GM04503 (cell line): ENCODE data around the gene FAM187B.
A peak's percentile ranks its signal among the peaks of the same experiment; 100 is the strongest.

Experiments used
- DNase-seq: peaks from one replicate; pipeline ENCODE4 v3.0.0-alpha.2; 2012; ENCODE audit warnings: low read depth

The FAM187B gene

DNA sequence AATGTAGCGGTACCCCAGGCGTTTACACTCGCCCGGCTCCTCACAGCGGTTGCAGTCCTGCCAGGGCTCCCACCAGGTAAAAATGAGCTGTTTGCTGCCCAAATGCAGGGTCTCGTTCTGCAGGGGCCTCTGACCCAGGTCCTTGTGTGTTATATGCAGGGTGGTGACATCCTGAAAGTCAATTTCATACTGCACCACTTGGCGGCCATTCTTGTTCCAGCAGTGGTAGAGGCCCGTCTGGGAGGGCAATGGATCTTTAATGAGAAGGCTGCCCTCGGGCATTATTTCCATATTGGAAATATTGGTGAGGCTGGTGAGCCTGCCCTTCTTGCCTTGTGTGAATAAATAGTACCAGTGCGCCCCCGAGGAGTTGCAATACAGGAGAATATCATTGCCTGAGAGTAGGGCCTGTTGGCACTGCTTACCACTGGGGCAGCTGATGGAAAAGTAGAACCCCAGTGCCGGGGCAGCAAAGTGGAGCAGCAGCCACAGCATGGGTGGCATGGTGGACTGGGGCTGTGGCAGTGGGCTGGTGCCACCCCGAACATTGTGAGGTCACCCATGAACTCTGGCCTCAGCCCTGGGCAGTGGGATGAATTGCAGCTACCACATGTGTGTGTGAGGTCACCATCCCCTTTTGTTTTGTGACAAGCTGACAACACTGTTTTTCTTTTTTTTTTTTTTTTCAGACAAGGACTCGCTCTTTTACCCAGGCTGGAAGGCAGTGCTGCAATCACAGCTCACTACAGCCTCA lies at the start of gene FAM187B:
Gene FAM187B, minus strand, starts transcription at position 563 of the 754 bp plus-strand sequence. Its CDS starts 59 bp downstream, at position 504.
- DNase-seq, result no peak

DNA sequence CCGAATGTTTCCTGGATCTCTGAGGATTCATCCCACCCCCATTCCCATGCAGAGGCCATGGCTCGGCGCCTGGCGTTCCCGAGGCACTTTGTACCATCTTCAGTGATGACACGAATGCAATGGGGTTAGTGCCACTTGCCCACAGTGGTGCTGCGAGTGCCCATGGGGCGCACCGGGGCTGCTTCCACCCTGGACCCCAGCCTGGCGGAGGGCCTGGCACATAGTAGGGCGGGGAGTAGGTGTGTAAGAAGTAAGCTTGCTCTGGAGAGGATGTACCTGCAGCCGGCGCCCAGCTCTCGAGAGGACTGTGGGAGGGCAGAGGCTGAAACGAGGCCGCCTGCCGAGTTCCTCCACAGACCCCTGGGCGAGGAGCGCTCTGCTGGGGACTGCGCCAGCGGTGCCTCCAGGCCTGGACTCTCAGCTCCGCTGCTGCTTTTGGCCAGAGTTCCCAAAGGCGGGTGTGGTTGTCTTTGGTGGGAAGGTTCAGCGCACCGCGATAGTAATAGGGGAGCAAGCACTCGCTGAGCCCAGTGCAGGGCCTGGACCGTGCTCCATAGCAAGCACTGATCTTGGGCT lies 48.3 kb upstream of the FAM187B start:
- no peak for DNase-seq

DNA sequence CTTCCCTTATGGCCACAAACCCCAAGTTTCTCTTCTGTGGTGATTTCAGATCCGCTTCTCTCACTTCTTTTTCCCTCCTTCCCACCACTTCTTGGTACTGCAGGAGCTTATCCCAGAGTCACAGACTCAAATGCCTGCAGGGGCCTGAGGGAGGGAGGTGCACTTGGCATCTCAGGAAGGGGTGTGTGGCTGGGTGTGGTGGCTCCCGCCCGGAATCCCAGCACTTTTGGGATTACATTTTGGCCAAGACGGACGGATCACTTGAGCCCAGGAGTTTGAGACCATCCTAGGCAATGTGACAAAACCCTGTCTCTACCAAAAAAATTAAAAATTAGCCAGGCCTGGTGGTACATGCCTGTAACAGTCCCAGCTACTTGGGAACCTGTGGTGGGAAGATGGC lies 45.8 kb upstream of the FAM187B start:
- DNase-seq, result no peak

DNA sequence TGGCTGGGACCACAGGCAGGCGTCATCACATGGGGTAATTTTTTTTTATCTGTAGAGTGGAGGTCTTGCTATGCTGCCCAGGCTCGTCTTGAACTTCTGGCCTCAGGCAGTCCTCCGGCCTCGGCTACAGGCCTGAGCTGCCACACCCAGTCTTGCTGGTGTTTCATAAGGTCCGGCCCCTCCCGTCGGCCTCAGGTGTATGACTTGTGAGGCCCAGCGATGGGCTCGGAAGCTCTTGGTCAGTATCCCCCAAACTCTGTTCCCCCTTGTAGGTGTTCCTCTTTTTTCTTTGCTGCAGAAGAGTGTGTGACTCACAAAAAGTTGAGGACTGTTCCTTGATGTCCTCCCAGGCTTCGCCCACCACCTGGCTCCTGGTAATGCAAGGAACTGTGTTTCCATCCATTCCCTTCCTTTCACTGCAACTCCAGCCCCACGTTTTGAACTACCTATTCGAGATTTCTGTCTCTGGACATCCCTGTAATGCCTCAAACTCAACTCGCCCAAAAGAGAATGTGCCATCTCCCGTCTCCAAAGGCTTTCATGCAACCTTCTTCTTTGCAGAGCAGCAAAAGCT lies 45.2 kb upstream of the FAM187B start:
- no peak for DNase-seq

DNA sequence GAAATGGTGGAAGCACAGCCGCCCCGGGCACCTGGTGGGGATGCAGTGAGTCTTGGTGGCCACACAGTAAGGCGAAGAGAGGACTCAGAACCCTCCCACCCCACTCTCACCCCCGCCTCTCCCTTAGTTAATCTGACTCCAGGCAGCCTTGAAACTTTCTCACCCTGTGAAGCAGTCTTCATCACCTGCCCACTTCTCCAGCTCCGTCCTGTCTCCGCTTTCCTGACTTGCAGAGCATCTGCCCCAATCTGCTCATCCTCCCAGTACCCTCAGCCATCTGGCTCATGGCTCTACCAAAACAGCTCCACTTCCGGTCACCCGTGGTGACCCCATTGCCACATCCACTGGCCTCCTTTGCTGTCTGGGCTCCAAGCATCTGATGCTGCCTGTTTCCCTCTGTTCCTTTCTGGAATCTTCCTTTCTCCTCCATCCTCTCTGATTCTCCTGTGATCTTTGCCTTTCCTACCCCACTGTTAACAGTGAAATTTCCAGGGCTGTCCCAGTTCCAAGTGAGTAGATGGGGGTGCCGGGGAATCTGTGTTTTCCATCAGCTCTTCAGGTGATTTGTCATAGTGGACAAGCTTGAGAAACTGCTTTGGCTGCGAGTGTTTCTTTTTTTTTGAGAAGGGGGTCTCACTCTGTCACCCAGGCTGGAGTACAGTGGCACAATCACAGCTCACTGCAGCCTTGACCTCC lies 44.6 kb upstream of the FAM187B start:
- no peak for DNase-seq

DNA sequence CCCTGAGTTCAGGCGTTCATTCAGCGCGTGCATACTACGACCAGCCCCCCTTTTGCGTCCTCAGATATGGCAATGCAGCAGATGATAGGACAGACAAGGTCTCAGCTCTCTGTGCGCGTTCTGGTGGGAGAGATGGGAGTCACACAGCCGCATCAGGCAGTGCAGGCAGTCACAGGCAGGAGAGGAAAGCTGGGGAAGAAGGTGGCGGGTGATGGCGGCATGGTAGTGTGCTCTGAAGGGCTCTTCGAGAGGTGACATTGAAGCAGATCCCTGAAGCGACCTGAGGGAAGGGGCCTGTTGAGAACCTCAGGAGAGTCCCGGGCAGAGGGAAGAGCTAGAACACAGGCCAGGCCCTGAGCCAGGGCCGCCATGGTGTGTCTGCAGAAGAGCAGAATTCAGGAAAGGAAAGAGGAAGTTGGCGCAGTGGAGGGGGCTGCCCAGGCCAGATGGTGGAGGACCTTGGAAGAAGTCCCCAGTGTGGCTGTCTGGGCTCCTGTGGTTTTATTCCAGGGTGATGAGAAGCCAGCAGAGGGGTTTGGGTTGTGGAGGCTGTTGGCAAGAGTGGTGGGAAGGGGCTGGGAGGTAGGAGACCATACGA lies 43.7 kb upstream of the FAM187B start:
- DNase-seq, result no peak

DNA sequence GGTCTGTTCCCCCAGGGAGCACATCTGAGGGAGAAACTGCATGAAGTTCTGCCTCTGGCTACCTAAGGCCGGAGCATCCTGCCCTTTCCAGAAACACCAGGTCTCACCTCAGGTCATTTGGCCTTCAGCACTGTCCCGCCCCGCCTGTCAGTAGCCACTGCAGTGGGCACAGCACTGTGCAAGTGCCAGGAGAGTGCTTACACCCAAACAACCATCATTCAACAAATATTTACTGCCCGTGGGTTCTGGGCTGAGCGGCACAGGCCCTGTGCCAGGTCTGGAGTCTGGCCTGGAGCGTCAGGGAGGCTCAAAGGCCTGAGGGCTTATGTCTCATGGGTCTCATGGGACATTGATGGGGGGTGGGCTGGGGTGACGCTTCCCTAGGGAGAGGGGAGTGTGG lies 43.0 kb upstream of the FAM187B start:
- no peak for DNase-seq

DNA sequence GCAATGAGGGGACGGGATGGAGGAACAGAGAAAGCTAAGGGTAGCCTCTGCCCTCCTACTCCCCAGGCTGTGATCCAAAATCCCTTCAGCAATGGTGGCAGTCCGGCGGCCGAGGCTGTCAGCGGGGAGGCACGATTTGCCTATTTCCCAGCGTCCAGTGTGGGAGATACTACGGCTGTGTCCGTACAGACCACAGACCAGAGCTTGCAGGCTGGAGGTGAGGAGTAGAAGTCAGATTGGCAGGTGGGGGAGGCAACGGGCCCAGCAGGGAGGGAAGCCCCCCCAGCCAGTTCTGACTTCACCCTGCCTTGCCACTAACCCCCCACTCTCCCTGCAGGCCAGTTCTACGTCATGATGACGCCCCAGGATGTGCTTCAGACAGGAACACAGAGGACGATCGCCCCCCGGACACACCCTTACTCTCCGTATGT lies 41.9 kb upstream of the FAM187B start:
- DNase-seq, result no peak

DNA sequence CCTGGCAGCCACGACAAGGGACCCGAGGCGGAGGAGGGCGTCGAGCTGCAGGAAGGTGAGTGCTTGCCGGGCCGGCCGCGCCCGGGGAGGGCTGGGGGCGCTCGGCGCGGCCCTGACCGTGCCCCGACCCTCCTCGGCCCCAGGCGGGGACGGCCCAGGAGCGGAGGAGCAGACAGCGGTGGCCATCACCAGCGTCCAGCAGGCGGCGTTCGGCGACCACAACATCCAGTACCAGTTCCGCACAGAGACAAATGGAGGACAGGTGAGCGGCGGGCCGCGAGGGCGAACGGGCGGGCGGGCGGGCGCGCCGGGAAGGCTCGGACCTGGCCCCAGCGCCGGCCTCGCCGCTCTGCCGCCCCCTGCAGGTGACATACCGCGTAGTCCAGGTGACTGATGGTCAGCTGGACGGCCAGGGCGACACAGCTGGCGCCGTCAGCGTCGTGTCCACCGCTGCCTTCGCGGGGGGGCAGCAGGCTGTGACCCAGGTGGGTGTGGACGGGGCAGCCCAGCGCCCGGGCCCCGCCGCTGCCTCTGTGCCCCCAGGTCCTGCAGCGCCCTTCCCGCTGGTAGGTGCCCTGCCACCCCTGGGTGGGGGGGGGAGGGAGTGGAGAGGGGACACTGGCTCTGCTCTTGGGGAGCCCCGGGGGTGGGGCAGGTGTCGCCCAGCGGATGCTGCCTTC lies 41.0 kb upstream of the FAM187B start:
- DNase-seq, result no peak

DNA sequence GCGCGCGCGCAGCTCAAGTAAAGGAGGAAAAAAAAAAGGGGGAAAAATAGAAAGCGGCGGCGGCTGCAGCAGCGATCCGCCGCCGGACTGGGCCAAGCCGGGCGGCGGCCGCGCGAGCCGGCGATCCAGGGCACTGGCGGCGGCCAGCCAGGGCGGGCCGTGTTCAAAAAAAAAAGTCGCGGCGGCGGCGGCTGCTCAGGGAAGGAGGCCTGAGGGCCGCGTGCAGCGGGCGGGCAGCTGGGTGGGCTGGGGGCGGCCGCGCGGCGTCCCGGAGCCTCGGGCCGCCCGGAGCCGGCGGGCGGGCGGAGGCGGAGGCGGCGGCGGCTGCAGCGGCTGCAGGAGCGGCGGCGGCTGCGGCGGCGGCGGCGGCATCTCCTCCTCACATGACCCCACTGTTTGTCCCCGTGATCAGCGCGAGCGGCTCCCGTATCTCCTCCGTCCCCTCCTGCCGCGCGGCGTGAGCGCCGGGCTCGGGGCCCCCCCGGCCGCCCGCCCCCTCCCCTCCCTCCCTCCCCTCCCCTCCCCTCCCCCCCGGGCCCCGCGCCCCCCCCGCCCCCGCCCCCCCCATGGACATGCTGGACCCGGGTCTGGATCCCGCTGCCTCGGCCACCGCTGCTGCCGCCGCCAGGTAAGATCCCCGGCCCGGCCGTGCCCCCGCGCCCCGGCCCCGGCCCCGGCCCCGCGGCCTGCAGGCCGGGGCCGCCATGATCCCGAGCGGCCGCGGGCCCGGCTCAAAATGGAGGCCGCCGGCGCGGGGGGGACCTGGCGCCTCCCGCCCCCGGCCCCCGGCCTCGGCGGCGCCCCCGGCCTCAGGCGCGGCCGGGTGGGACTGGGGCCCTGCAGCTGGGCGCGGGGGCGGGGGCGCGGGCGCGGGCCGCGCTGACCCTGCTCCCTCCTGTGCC lies 40.2 kb upstream of the FAM187B start, which contains the start of gene USF2:
Gene USF2, plus strand, starts transcription at position 427 of the 902 bp plus-strand sequence. Its CDS starts 140 bp downstream, at position 567.
- no peak for DNase-seq

DNA sequence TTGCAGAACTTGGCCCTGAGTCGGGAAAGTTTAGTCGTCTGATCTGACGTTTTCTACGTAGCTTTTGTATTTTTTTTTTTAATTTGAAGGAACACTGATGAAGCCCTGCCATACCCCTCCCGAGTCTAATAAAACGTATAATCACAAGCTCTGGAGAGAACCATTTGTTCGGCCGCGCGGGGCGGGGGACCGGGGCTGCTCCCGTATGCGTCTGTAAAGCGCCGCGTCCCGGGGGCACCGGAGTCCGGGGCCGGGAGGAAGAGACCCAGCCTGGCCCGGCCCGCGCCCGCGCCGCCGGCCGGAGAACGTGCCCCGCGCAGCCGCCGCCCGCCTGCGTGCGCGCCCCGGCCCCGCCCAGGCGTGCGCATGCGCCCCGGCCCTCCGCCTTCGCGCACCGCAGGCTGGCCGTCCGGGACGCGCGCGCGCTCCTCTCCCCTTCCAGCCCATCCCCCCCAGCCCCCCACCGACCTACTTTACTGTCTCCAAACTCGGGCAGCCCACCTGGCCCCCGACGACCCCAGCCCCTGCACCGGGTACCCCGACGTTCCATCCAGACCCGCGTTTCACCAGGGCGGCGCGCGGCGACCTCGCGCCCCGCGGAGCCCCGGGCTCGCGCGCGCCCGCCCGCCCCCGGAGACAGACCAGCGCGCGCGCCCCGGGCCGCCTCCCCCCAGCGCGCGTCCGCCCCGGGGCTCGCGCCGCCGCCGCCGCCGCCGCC lies 39.4 kb upstream of the FAM187B start:
- peak; percentile 9 for DNase-seq

DNA sequence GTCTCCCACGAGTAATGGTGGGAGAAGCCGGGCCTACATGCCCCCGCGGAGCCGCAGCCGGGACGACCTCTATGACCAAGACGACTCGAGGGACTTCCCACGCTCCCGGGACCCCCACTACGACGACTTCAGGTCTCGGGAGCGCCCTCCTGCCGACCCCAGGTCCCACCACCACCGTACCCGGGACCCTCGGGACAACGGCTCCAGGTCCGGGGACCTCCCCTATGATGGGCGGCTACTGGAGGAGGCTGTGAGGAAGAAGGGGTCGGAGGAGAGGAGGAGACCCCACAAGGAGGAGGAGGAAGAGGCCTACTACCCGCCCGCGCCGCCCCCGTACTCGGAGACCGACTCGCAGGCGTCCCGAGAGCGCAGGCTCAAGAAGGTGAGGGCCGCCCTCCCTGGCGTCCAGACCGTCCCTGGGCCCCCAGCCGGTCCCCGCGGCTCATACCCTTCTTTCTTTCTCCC lies 38.8 kb upstream of the FAM187B start:
- DNase-seq, result no peak

DNA sequence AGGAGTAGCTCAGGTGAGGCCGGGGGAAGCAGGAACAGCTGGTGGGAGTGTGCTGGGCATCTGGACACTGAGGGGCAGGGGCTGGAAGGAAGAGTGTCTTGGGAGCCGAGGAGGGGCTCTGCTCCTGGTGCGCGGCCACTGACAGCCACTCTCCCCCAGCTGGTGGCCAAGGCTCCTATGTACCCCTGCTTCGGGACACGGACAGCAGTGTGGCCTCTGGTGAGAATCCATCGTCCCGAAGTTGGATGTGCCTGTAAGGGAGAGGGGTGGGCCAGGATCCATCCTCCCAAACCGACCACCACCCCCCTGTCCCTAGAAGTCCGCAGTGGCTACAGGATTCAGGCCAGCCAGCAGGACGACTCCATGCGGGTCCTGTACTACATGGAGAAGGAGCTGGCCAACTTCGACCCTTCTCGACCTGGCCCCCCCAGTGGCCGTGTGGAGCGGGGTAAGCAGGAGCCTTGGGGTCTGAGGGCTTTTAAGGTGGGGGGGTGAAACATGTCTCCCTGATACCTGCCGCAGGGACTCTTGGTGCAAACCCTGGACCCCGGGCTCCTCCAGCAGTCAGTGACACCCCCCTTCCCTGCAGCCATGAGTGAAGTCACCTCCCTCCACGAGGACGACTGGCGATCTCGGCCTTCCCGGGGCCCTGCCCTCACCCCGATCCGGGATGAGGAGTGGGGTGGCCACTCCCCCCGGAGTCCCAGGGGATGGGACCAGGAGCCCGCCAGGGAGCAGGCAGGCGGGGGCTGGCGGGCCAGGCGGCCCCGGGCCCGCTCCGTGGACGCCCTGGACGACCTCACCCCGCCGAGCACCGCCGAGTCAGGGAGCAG lies 38.2 kb upstream of the FAM187B start:
- DNase-seq, result no peak

DNA sequence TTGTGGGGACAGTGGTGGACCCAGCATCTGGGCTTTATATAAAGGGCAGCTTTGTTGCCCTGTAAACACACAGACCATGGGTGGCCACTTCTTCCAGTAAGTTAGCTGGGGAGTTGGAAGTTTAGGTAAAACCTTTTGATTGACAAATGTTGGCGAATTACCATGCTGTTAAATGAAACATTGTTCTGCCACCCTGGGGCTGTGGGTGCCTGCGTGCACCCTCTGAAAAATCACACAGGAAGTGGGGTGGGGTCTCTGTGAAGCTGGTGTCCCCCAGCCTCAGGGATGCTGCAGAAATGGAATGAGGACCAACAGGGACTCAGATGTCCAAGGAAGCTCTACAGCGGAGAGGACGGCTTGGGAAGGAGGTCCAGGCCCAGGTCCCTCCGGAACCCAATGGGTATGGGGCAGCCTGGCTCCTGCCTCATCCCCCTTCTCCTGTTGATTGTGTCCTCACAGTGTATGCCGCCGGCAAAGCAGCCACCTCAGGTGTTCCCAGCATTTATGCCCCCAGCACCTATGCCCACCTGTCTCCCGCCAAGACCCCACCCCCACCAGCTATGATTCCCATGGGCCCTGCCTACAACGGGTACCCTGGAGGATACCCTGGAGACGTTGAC lies 37.5 kb upstream of the FAM187B start:
- no peak for DNase-seq

DNA sequence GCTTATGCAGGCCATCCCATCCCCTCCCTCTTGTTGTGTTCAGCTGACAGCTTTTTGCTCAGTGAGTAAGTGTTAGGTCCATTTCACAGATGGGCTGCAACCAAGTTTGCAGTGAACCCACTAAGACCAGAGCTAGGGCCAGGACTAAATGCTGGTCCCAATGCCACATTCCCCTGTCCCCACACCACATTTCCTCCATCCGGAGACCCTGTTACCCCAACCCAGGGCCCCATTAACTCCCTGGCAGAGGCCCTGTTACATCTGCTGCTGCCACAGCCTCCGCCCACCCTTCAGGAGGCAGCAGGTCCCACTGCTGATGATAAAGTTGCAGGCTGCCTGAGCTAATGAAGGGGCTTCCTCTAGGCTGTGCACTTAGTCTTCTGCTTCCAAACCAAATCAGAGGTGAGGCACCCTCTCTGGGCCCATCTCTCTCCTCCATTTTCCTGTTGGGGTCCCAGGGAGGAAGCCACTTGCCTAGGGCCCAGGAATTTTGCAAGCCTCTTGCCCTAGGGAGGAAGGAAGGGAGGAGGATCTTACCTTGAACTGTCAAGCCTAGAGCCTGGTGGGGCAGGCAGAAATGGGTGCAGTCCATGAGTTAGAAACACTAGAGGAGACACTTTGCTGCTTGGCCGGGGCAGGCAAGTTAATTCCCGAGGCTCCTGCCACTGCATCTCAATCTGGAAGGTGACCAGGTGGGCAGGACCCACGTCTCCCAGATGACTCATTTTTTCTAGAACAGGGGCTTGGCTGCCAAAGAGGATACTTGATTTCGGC lies 36.8 kb upstream of the FAM187B start:
- DNase-seq, result no peak

DNA sequence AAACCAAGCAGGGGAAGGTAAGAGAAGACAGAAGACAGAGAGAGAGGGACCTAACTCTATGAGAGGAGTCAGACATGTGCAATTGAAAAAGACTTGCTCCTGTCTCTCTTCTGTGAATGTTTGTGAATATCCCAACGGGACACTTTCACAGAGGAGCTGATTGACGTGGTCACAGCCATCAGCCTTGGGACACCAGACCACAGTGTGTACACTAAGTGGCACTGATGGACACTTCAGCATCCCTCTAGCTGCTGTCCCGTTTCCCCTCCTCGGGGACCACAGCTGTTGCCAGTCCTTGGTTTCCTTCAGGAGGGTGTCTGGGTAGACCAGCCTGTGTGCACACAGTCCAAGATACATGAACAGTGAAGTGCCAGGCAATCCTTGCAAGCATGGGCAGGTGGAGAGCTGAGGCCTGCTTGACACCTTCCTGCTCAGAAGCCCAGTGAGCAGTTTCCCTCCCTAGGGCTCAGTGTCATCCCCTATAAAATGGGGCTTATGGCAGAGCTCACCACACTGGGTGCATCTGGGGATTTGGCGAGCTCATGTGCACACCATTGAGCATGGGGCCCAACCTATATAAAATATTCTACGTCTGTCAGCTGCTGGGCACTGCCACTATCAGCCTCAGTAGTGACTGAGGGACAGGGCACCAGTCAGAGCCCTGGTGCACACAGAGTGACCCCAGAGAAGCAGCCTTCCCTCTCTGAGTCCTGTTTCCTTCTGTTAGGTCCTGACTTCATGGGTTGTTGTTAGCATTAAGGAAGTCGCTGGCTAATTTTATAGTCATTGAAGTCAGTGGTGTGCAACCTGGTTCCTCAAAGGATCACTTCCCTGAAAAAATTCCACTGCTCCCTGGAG lies 36.0 kb upstream of the FAM187B start:
- DNase-seq, result no peak
